ENCODE results near the gene ANKEF1. TPM values are rescaled to one million over a fixed set of nuclear protein-coding genes. Genes with fewer than 3 reads are reported as not detected.
"Not testable (repeated sequence)": the region's sequence is repeated elsewhere in the genome, so short reads cannot be mapped to it uniquely, and the experiment has no call there.

The ANKEF1 gene
- total RNA-seq, 1 donor from 2014 or later: 8.2 TPM

GRCh38 chr20:10020937-10021336, 13.8 kb upstream of the ANKEF1 start:
- Histone ChIP-seq H3K36me3 (ENCODE audit: control insufficient read depth, insufficient read depth, low read length) (no peaks in the 10 kb centered on the region), H3K27me3 (ENCODE audit: control insufficient read depth, insufficient read depth, low read length) (no peaks in the 10 kb centered on the region), H3K4me3 (ENCODE audit: low read depth, low read length) (no peak overlapping the region)
- TF ChIP-seq CTCF (IDR thresholded peaks at IDR 0.05; ENCODE audit: insufficient read depth, low read length, poor library complexity, severe bottlenecking): no peak
- DNase-seq (ENCODE audit: low read depth): no peak

GRCh38 chr20:10022625-10023024, 12.2 kb upstream of the ANKEF1 start:
- no peak for TF ChIP-seq CTCF (IDR thresholded peaks at IDR 0.05; ENCODE audit: insufficient read depth, low read length, poor library complexity, severe bottlenecking)
- no peaks in the 10 kb centered on the region for H3K27me3 ChIP-seq (ENCODE audit: control insufficient read depth, insufficient read depth, low read length)
- H3K36me3 ChIP-seq (ENCODE audit: control insufficient read depth, insufficient read depth, low read length): no peaks in the 10 kb centered on the region
- no peak overlapping the region for H3K4me3 ChIP-seq (ENCODE audit: low read depth, low read length)
- no peak for DNase-seq (ENCODE audit: low read depth)

GRCh38 chr20:10023911-10024310, 10.9 kb upstream of the ANKEF1 start:
- DNase-seq (ENCODE audit: low read depth): no peak
- Histone ChIP-seq H3K36me3 (ENCODE audit: control insufficient read depth, insufficient read depth, low read length) (no peaks in the 10 kb centered on the region), H3K4me3 (ENCODE audit: low read depth, low read length) (no peak overlapping the region), H3K27me3 (ENCODE audit: control insufficient read depth, insufficient read depth, low read length) (no peaks in the 10 kb centered on the region)
- TF ChIP-seq CTCF (IDR thresholded peaks at IDR 0.05; ENCODE audit: insufficient read depth, low read length, poor library complexity, severe bottlenecking): no peak

- H3K27me3 ChIP-seq (ENCODE audit: control insufficient read depth, insufficient read depth, low read length); H3K36me3 ChIP-seq (ENCODE audit: control insufficient read depth, insufficient read depth, low read length); DNase-seq (ENCODE audit: low read depth); H3K4me3 ChIP-seq (ENCODE audit: low read depth, low read length): not testable (repeated sequence)
Observed at GRCh38 chr20:10031451-10032215, 3.2 kb upstream of the ANKEF1 start.

- H3K27me3 ChIP-seq (ENCODE audit: control insufficient read depth, insufficient read depth, low read length); DNase-seq (ENCODE audit: low read depth); H3K4me3 ChIP-seq (ENCODE audit: low read depth, low read length); H3K36me3 ChIP-seq (ENCODE audit: control insufficient read depth, insufficient read depth, low read length): not testable (repeated sequence)
Observed at GRCh38 chr20:10032269-10032668, 2.5 kb upstream of the ANKEF1 start.

GRCh38 chr20:10033905-10034650, 709 bp upstream of the ANKEF1 start:
- DNase-seq (ENCODE audit: low read depth): no peak
- Histone ChIP-seq H3K27me3 (ENCODE audit: control insufficient read depth, insufficient read depth, low read length) (no peaks in the 10 kb centered on the region), H3K36me3 (ENCODE audit: control insufficient read depth, insufficient read depth, low read length) (no peaks in the 10 kb centered on the region), H3K4me3 (ENCODE audit: low read depth, low read length) (no peak overlapping the region)
- no peak for TF ChIP-seq CTCF (IDR thresholded peaks at IDR 0.05; ENCODE audit: insufficient read depth, low read length, poor library complexity, severe bottlenecking)

- not testable (repeated sequence) for H3K36me3 ChIP-seq (ENCODE audit: control insufficient read depth, insufficient read depth, low read length); DNase-seq (ENCODE audit: low read depth); H3K27me3 ChIP-seq (ENCODE audit: control insufficient read depth, insufficient read depth, low read length); H3K4me3 ChIP-seq (ENCODE audit: low read depth, low read length)
Observed at GRCh38 chr20:10036321-10036720, 1.5 kb downstream of the ANKEF1 start.

All from kidney epithelial cell (primary cell).